Fibroblast of gingiva (primary cell): ENCODE measurements around the gene L1TD1.
"Not testable (repeated sequence)": the region's sequence is repeated elsewhere in the genome, so short reads cannot be mapped to it uniquely, and the experiment has no call there.

Source experiments
- DNase-seq: peaks from one replicate; pipeline ENCODE4 v3.0.0-alpha.2; 2011; ENCODE audit warnings: low read depth

L1TD1 gene

DNA sequence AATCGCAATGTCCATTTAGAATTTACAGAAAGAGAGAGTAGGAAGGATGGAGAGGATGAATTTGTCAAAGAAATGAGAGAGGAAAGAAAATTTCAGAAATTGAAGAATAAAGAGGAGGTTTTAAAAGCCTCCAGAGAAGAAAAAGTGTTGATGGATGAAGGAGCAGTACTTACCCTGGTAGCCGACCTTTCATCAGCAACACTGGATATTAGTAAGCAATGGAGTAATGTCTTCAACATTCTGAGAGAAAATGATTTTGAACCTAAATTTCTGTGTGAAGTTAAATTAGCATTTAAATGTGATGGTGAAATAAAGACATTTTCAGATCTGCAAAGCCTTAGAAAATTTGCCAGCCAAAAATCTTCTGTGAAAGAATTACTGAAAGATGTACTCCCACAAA is 12.5 kb downstream of the L1TD1 start:
- DNase-seq = no peak

DNA sequence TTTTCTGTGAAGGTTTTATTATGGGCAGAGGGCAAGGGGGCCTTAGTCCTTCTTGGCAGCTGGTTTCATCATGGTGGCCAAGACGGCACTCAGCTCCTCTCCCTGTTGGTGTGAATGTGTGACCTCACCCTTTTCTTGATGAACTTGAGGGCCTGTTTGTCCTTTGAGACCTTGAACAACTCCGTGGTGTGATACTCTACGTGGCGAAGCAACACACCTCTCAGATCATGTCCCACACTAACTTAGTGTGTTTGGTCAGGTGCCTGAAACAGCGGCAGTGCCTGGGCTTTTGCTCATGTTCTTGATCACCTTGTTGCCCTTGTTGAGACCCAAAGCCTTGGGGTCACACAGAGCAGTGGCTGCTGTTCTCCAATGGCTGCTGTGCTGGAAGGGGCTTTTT is 13.4 kb downstream of the L1TD1 start:
- no peak for DNase-seq

DNA sequence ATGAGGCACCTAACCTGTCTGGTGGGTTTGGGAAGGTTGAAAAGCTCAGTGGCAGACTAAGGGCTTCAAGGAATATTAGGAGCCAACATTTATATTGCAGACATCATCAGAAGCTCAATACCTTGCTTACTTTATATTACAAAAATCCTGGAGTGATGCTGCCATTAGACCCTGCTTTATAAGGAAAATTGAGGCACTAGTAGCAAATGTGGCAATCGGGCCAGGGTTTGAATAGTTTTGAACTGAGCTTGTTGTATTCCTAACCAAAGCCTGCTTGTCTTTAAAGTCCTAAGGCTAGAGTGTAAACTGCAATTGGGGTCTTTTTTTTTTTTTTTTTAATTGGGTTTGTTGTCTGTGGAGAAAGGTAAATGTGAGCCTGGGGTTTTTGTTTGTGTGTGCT is 14.3 kb downstream of the L1TD1 start:
- no peak for DNase-seq

DNA sequence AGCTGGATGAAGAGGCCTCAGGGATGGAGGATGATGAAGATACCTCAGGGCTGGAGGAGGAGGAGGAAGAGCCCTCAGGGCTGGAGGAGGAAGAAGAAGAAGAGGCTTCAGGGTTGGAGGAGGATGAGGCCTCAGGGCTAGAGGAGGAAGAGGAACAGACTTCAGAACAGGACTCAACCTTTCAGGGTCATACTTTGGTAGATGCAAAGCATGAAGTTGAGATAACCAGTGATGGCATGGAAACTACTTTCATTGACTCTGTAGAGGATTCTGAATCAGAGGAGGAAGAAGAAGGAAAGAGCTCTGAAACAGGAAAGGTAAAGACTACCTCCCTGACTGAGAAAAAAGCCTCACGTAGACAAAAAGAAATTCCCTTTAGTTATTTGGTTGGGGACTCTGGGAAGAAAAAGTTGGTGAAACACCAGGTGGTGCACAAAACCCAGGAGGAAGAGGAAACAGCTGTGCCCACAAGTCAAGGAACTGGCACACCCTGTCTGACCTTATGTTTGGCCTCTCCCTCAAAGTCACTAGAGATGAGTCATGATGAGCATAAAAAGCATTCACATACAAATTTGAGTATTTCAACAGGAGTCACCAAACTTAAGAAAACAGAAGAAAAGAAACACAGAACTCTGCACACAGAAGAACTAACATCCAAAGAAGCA is 15.4 kb downstream of the L1TD1 start:
- no peak for DNase-seq

DNA sequence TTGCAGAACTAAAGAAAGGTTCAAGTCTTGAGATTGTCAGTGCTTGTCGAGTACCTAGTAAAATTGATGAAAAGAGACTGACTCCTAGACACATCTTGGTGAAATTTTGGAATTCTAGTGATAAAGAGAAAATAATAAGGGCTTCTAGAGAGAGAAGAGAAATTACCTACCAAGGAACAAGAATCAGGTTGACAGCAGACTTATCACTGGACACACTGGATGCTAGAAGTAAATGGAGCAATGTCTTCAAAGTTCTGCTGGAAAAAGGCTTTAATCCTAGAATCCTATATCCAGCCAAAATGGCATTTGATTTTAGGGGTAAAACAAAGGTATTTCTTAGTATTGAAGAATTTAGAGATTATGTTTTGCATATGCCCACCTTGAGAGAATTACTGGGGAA is 16.3 kb downstream of the L1TD1 start:
- no peak for DNase-seq

DNA sequence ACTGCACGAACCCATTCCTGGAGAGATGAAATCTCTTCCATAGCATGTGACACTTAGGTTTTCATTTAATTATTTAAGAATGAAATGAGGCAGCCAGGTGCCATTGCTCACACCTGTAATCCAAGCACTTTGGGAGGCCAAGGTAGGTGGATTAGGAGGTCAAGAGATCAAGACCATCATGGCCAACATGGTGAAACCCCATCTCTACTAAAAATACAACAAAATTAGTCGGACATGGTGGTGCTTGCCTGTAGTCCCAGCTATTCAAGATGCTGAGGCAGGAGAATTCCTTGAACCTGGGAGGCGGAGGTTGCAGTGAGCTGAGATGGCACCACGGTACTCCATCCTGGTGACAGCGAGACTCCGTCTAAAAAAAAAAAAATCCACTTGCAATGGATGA is 17.8 kb downstream of the L1TD1 start:
- DNase-seq = no peak

DNA sequence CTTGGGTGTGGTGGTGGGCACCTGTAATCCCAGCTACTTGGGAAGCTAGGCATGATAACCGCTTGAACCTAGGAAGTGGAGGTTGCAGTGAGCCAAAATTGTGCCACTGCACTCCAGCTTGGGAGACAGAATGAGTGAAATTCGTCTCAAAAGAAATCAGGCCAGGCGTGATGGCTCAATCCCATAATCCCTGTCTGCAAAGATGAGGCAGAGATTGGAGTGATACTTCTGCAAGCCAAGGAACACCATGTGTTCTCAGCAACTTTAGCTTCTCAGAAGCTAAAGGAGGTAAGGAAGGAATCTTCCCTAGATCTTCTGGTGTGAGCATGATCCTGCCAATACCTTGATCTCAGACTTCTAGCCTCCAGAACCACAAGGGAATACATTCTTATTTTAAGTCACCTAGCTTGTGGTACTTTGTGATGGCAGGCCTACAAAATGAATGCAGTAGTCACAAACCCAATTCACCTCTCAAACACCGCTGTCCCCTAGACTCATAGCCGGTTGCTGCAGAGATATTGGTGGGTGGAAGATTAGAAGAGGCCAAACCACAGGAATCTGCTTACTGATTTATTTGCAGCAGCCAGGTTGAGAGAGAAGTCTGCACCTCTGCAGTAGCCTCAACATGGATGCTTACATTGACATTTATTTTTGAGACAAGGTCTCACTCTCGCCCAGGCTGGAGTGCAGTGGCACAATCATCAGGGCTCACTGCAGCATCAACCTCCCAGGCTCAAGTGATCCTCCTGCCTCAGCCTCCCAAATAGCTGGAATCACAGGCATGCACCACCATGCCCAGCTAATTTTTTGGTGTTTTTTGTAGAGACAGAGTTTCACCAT is 18.6 kb downstream of the L1TD1 start:
- DNase-seq = no peak

DNA sequence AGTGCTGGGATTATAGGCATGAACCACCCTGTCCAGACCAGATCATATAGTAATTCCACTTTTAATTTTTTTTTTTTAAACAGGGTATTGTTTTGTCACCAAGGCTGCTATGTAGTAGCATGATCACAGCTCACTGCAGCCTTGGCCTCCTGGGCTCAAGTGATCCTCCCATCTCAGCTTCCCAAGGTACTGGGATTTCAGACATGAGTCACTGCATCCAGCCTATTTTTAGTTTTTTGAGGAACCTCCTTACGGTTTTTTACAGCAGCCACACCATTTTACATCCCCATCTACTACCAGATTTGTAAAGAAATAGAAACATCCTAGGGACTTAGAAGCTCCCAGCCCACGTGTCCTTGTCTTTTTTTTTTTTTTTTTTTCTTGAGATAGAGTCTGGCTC is 24.0 kb downstream of the L1TD1 start:
- no peak for DNase-seq

DNA sequence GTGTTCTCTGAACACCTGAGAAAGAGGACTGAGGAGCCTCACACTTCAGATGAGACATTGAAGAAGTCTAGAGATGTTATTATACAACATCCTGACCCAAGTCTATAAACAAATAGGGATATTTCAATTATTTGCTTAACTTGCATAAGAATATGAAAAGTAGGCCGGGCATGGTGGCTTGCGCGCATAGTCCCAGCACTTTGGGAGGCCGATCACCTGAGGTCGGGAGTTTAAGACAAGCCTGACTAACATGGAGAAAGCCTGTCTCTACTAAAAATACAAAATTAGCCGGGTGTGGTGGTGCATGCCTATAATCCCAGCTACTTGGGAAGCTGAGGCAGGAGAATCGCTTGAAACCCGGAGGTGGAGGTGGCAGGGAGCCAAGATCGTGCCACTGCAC is 25.8 kb downstream of the L1TD1 start:
- DNase-seq = not testable (repeated sequence)

DNA sequence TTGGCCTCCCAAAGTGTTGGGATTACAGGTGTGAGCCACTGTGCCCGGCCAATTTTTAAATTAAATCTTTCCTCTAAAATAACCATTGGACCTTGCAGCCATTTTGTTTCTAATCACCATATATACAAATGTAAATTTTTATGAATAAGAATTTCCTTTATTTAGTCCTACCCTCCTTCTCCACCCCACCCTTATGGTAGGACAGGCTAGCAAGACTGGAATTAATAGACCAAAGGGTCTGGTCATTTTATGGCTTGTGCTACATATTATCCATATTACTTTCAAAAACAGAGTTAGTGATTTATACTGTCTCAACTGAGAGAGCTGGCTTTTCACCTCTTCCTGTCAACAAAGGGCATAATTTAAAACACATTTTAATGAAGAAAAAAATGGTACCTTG is 26.5 kb downstream of the L1TD1 start:
- DNase-seq = no peak

DNA sequence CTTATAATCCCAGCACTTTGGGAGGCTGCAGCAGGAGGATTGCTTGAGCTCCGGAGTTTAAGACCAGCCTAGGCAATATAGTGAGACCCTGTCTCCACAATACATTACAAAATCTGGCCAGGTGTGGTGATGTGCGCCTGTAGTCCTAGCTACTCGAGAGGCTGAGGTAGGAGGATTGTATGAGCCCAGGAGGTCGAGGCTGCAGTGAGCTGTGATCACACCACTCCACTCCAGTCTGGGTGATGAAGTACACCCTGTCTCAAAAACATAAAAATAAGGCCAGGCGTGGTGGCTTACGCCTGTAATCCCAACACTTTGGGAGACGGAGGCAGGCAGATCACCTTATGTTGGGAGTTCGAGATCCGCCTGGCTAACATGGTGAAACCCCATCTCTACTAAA is 27.7 kb downstream of the L1TD1 start:
- DNase-seq = no peak

DNA sequence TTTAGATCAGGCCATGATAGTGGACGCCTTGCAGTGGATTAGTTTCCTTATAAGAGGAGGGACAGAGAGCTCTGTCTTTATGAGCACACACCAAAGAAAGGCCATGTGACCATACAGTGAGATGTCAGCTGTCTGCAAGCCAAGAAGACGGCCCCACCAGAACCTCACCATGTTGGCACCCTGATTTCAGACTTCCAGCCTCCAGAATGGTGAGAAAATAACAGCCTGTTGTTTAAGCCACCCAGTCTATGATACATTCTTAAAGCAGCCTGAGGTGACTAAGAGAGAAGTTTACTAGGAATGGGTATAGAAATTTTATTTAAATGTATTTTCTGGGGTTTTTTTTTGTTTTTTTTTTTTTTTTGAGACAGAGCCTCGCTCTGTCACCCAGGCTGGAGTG is 29.5 kb downstream of the L1TD1 start:
- no peak for DNase-seq

DNA sequence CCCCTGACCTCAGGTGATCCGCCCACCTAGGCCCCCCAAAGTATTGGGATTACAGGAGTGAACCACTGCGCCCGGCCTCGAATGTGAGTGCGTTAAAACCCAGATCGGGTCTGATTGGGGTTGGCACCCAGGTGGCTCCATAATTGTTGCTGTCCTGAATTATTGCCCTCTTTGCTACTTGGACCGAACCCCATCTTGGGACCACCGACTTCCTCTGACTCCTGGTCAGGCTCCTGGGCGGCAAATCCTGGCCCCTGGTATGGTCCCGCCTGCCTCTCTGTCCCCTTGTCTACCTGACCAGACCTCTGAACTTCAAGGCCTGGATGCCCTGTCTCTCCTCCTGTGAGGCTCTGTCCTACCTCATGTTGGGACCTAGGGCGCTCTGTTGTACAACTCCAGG is 32.8 kb downstream of the L1TD1 start:
- no peak for DNase-seq

DNA sequence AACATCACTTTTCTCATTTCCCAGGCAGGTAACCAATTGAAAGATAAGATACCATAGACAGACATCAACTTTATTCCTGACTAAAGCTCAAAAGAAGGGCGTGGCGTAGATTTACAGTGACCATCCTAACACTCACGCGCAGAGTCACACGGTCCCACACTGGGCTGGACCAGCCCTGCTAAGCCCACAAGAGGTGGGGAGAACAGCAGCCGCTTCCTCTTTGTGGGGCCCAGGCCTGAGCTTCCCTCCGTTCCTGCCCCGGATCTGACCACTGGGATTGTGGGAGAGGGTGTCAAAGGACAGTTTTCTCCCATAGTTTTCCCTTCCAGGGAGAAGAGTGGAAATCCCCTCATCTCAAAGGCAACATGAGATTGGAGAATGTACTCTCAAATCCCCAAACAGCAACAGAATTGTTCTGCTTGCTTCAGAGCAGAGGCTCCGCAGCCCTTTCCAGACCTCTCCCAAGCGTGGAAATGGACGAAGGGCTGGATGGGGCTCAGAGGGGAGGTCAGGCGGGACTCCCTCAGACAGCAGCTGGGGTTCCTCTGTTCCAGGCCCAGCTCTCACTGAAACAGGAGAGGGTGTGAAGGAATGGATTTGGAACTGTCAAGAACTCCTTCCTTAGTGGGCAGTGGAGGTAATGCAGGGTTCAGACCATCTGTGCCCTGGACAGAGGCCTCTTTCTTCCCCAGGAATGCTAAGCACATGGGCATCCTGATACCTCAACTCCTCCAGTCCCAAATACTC is 33.7 kb downstream of the L1TD1 start:
- DNase-seq = no peak

DNA sequence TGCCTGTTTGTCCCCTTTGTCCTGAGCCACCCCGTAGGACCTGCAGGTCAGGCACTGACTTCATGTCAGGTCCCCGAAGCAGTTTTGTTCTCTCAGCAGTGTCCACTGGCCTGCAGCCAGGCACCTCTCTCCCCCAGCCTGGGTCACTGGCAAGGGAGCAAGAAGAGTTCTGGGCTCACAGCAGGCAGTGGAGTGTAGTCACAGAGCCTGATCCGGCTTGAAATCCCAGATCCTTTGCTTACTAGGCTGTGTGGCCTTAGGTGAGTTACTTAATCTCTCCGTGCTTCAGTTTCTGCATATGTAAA is 34.2 kb downstream of the L1TD1 start:
- no peak for DNase-seq

DNA sequence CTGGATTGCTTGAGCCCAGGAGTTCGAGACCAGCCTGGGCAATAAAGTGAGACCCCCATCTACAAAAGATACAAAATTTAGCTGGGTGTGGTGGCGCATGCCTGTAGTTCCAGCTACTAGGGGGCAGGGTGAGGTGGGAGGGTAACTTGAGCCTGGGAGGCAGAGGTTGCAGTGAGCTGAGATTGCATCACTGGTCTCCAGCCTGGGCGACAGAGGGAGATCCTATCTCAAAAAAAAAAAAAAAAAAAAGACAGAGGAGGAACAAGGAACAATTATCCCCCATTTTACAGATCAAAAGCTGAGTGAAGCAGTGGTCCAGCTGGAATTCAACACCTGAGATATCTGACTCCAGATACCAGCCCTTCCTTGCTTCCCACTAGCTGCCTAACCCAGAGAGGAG is 34.8 kb downstream of the L1TD1 start:
- DNase-seq = no peak

DNA sequence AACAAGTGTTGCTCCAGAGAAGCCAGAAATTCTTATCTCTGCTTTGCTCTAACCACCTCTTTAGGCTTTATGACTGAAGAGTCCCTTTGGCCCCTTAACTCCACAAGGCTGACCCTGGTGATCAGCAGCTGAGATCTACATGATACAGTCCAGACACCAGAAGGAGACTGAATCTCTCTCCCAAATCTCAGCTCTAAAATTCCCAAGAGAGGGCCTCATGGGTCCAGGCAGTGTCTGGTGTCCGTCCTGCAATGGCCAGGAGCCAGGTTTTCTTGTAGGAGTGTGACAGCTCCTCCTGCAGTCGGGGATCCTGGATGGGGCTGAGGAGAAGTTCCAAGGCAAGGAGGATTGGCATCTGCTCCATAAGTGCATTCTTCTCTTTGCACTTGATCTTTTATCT is 35.3 kb downstream of the L1TD1 start:
- DNase-seq = no peak

DNA sequence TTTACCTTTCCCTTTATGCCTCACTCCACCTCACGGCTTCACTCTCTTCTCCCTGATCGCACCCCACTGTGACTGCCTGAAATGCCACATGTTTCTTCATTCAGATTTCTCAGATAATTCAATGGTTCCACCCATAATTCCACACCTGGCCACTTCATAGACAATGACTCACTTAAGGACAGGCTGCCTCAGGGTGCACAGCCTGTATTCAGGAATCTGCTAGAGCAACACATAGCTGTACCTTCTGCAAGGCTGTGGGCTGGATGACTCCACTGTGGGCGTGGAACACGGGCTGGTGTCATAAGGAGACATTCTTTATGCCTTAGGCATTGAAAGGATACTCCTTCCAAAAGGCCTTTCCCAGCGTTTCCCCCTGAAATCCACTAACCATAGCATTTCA is 36.1 kb downstream of the L1TD1 start:
- DNase-seq = no peak

DNA sequence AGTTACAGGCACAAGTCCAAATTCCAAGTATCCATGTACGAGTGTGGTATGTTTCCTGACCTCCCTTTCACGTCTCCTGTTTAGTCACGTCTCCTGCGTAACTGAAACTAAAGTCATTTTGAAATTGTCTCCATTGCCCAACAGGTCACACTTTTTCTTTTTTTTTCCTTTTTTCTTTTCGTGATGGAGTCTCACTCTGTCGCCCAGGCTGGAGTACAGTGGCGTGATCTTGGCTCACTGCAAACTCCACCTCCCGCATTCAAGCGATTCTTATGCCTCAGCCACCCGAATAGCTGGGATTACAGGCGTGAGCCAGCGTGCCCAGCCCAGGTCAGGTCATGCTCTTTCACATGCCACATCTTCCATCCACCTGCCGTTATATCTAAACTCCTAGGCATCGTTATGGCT is 38.2 kb downstream of the L1TD1 start:
- DNase-seq = no peak

DNA sequence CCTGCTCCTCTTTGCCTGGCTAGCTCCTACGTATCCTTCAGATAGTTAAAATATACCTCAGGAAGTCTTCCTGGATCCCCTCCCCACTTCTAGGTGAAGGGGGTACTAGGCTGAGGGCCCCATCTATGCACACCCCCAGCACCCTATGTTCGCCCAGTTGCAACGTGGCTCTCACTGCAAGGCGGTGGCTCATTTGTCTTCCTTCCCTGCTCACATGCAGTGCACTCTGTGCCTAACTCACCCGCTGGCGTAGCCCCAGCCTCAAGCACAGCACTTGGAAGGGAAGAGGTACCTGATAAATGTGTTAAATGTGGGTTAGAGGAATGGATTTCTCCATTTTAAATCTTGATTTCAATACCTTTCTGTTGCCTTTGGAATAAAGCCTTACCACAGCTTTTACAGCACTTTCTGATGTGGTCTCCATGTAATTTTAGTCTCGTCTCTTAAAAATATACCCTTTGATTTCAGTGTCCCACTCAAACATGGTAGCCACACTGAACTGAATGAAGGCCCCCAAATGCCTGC is 39.3 kb downstream of the L1TD1 start:
- DNase-seq = no peak

DNA sequence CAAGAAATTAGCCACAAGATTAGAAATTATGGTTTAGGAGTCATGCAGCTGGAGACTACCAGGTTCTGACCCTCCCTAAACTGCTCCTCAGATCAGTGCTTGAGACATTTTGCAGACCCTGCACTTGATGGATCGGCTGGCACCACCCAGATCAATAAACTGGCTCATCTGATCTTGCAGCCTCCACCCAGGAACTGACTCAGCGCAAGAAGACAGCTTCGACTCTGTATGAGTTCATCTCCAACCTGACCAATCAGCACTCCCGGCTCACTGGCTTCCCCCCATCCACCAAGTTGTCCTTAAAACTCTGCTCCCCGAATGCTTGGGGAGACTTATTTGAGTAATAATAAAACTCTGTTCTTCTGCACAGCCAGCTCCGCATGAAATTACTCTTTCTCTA is 40.0 kb downstream of the L1TD1 start:
- DNase-seq = no peak

DNA sequence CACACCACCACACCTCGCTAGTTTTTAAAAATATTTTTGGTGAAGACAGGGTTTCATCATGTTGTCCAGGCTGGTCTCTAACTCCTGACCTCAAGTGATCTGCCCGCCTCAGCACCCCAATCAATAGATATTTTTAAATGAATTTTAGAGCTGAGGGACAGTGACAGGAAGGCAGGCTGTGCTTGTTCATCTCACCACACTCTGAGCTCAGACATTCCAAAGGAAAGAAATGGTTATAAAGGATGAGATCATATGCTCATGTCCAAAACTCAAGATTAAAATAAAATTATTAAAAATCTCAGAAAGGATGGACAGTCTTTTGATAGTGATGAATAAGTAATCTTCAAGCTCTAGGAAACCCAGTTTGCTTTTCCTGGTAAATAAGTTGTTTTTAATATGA is 40.9 kb downstream of the L1TD1 start:
- no peak for DNase-seq

DNA sequence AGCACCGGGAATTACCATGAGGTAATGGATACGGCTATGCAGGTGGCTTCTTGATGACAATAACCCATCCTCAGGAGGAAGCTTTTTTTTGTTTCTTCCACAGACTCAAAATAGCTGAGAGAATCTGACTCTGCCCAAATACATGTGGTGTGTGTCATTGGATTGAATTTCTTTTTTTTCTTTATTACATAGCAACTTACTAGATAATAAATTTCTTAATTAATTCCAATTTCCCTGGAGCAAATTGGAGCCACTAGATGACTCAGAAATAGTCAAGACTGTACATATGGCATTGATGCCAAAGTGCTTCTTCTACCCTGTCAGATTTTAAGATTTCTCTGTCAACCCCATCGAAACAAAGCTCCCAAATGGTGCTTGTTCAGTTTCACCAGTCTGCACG is 42.7 kb downstream of the L1TD1 start:
- DNase-seq = no peak
